NCI-H146 treated with DMSO at 0.1 percent for 48 hours (cell line): ENCODE results near the gene WTIP.
"Not testable (repeated sequence)": the region's sequence is repeated elsewhere in the genome, so short reads cannot be mapped to it uniquely, and the experiment has no call there.

ENCODE experiments used
- DNase-seq: peaks from one replicate; lab custom pipeline; 2025; ENCODE audit not compliant: unreplicated experiment; lab: John Stamatoyannopoulos, UW

The WTIP gene

GRCh38 chr19:34503531-34504272 is 22.1 kb downstream of the WTIP start:
- DNase-seq, result no peak

GRCh38 chr19:34504273-34504808 is 22.8 kb downstream of the WTIP start:
- no peak for DNase-seq

- DNase-seq, result no peak
These were observed 23.3 kb downstream of the WTIP start for GRCh38 chr19:34504809-34505291.

GRCh38 chr19:34505321-34506025 is 23.9 kb downstream of the WTIP start:
- DNase-seq, result no peak

- no peak for DNase-seq
These were observed 24.4 kb downstream of the WTIP start for GRCh38 chr19:34506026-34506370.

- no peak for DNase-seq
These were observed 26.0 kb downstream of the WTIP start for GRCh38 chr19:34507414-34508067.

GRCh38 chr19:34508540-34508939 is 27.0 kb downstream of the WTIP start:
- no peak for DNase-seq

GRCh38 chr19:34510904-34511303 is 29.3 kb downstream of the WTIP start:
- DNase-seq, result not testable (repeated sequence)

- DNase-seq, result no peak
These were observed 30.8 kb downstream of the WTIP start for GRCh38 chr19:34512254-34512822.

- DNase-seq, result no peak
These were observed 32.2 kb downstream of the WTIP start for GRCh38 chr19:34513767-34514166.

- no peak for DNase-seq
These were observed 38.0 kb downstream of the WTIP start for GRCh38 chr19:34519602-34520001.

- no peak for DNase-seq
These were observed 41.9 kb downstream of the WTIP start for GRCh38 chr19:34523408-34523807.

- DNase-seq, result no peak
These were observed 43.4 kb downstream of the WTIP start for GRCh38 chr19:34525001-34525400.

- DNase-seq, result no peak
These were observed 52.6 kb downstream of the WTIP start for GRCh38 chr19:34534206-34534605.

GRCh38 chr19:34539396-34539795 is 57.8 kb downstream of the WTIP start:
- no peak for DNase-seq

- no peak for DNase-seq
These were observed 59.4 kb downstream of the WTIP start for GRCh38 chr19:34540811-34541557.

- no peak for DNase-seq
These were observed 68.3 kb downstream of the WTIP start for GRCh38 chr19:34549833-34550232.

GRCh38 chr19:34555447-34555846 is 73.9 kb downstream of the WTIP start:
- no peak for DNase-seq

GRCh38 chr19:34556488-34556887 is 74.9 kb downstream of the WTIP start:
- DNase-seq, result no peak

- no peak for DNase-seq
These were observed 77.5 kb downstream of the WTIP start for GRCh38 chr19:34559045-34559444.

GRCh38 chr19:34560229-34560628 is 78.7 kb downstream of the WTIP start:
- no peak for DNase-seq
